ENCODE measurements around the gene SCRN2.

GRCh38 chr17:47848198-47848513, 7.1 kb upstream of the SCRN2 start:
- TF ChIP-seq CTCF (IDR thresholded peaks at IDR 0.05) (no peak), POLR2A (IDR thresholded peaks at IDR 0.05) (no peak), POLR2AphosphoS5 (IDR thresholded peaks at IDR 0.05) (no peak)

Measured in breast epithelium (tissue), 3 donors.